Common myeloid progenitor, CD34-positive (primary cell): ENCODE measurements around the gene APBA2.

ENCODE experiments used
- CTCF ChIA-PET: fragments of 350-600 bp; sonication (Branson Sonifier 250); formaldehyde crosslinking; loops from one replicate; lab custom pipeline; 2021; ENCODE audit warnings: antibody characterized with exemption; lab: Charles Lee
- POLR2A ChIA-PET: fragments of 350-600 bp; sonication (Branson Sonifier 250); formaldehyde crosslinking; loops from one replicate; lab custom pipeline; 2021; ENCODE audit warnings: antibody characterized with exemption; lab: Charles Lee
- DNase-seq, 3 donors: peaks; one replicate each; pipeline versions ENCODE4 v3.0.0 to v3.0.0-alpha.2; 2013
- H3K27ac ChIP-seq, 2 experiments: 1 replicate in 1 of 2; 2 replicates in 1 of 2; pipeline ENCODE4 v1.7.0; 2013; ENCODE audit warnings: inconsistent platforms in 2 of 2, low read length in 2 of 2, mild to moderate bottlenecking in 2 of 2, low read depth in 1 of 2, moderate library complexity in 1 of 2; ENCODE audit not compliant: severe bottlenecking in 2 of 2, insufficient read depth in 1 of 2, poor library complexity in 1 of 2
- H3K27me3 ChIP-seq, 5 experiments: replicated peaks in 2 of 5; 1 replicate in 3 of 5; 2 replicates in 2 of 5; pipeline versions ENCODE4 v1.6.1 to v1.7.0; 2013; ENCODE audit warnings: low read length in 4 of 5, mild to moderate bottlenecking in 2 of 5, moderate library complexity in 2 of 5, inconsistent platforms in 1 of 5; ENCODE audit not compliant: insufficient read depth in 5 of 5, control insufficient read depth in 4 of 5
- H3K36me3 ChIP-seq, 4 experiments: 1 replicate in 2 of 4; 2 replicates in 2 of 4; pipeline versions ENCODE4 v1.6.1 to v1.7.0; 2013; ENCODE audit warnings: low read length in 3 of 4, control low read depth in 1 of 4, mild to moderate bottlenecking in 1 of 4; ENCODE audit not compliant: control insufficient read depth in 4 of 4, insufficient read depth in 4 of 4
- H3K4me1 ChIP-seq, 4 experiments: 1 replicate in 3 of 4; 2 replicates in 1 of 4; pipeline versions ENCODE4 v1.6.1 to v1.7.1; 2013; ENCODE audit warnings: low read length in 3 of 4, mild to moderate bottlenecking in 3 of 4, control low read depth in 1 of 4, inconsistent platforms in 1 of 4, moderate library complexity in 1 of 4; ENCODE audit not compliant: control insufficient read depth in 4 of 4, insufficient read depth in 4 of 4; ENCODE audit errors: control extremely low read depth in 1 of 4
- H3K4me3 ChIP-seq, 7 experiments: 1 replicate in 4 of 7; 2 replicates in 3 of 7; pipeline versions ENCODE4 v1.5.1 to v1.7.0; 2013; ENCODE audit warnings: mild to moderate bottlenecking in 7 of 7, low read length in 6 of 7, moderate library complexity in 6 of 7, inconsistent platforms in 2 of 7, low read depth in 2 of 7, control low read depth in 1 of 7; ENCODE audit not compliant: insufficient read depth in 4 of 7, control insufficient read depth in 1 of 7; ENCODE audit errors: extremely low read depth in 1 of 7
- H3K9me3 ChIP-seq, 5 experiments: 1 replicate in 4 of 5; 2 replicates in 1 of 5; pipeline versions ENCODE4 v1.6.1 to v1.7.1; 2013; ENCODE audit warnings: low read length in 4 of 5, mild to moderate bottlenecking in 2 of 5, inconsistent platforms in 1 of 5, low read depth in 1 of 5, moderate library complexity in 1 of 5; ENCODE audit not compliant: control insufficient read depth in 4 of 5, insufficient read depth in 2 of 5; ENCODE audit errors: control extremely low read depth in 1 of 5
- WGBS: methylation state at CpG from one replicate; pipeline ENCODE4 v1.1.5; 2013; ENCODE audit not compliant: insufficient coverage; 5-methylcytosine and 5-hydroxymethylcytosine counted together

APBA2 gene

DNA sequence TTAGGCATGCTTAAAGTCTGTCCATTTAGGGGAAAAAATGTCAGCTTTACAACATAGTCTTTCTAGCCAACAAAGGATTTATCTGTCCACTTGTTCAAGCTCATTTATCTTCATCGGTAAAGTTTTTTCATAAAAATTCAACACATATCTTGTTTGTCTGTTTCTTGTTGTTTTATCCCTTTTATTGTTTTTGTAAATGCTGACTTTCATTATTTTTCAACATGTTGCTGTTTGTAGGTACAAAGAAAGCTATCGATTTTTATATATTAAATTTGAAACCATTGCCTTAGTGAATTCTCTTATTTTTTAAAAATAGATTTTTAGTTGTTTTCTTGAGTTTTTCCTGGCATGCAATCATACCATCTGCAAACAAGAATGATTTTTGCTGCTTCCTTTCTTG lies 198.1 kb downstream of the APBA2 start:
- ChIA-PET CTCF (interaction anchor here (1.4 kb wide), 1 partner anchor 10 kb away, joined by 3 read pairs; no protein-coding TSS in a partner anchor), POLR2A (no interaction called here)
- Histone ChIP-seq H3K27ac (no peak overlapping the region), H3K27me3 (no peaks in the 10 kb centered on the region), H3K4me3 (no peak overlapping the region), H3K36me3 (no peaks in the 10 kb centered on the region), H3K9me3 (peaks cover 0 to 2% (median 0%) of the 10 kb centered on the region in 5 experiments), H3K4me1 (no peaks in the 10 kb centered on the region)
- no peak for DNase-seq
- no CpG with 5 or more reads among the region's 2 CpGs for WGBS

DNA sequence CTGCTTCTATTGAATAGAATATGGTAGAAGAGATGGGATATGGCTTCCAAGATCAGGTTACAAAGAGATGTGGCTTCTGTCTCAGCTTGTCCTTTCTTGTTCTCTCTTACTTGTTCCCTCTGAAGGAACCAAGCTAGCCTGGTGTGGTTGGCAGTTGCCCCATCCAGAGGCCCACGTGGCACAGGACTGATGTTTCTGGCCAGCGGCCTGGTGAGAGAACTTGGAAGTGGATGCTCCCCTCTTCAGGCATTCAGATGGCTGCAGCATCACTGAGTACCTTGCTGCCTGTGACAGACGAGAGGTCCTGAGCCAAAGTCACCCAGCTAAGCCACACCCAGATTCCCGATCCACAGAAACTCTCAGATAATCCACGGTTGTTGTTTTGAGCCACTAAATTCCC lies 200.2 kb downstream of the APBA2 start:
- POLR2A ChIA-PET = no interaction called here
- CTCF ChIA-PET = no interaction called here

GRCh38 chr15:29086891-29087290 lies 201.1 kb downstream of the APBA2 start:
- Histone ChIP-seq H3K9me3 (peaks cover 0 to 2% (median 0%) of the 10 kb centered on the region in 5 experiments), H3K4me1 (peaks cover 0 to 9% (median 5%) of the 10 kb centered on the region in 4 experiments), H3K4me3 (no peak overlapping the region), H3K27ac (no peak overlapping the region), H3K27me3 (no peaks in the 10 kb centered on the region), H3K36me3 (no peaks in the 10 kb centered on the region)
- DNase-seq = no peak
- CTCF ChIA-PET = interaction anchor here (1.5 kb wide), 1 partner anchor 18 kb away, joined by 5 read pairs; no protein-coding TSS in a partner anchor
- POLR2A ChIA-PET = no interaction called here
- WGBS = no CpG with 5 or more reads among the region's 2 CpGs

More for the DNA sequence above, 200.2 kb downstream of the APBA2 start:
- H3K9me3 ChIP-seq = peaks cover 0 to 2% (median 0%) of the 10 kb centered on the region in 5 experiments
- H3K27ac ChIP-seq = no peak overlapping the region
- no peaks in the 10 kb centered on the region for H3K36me3 ChIP-seq
- H3K4me3 ChIP-seq = no peak overlapping the region
- DNase-seq = no peak
- 90% methylated on average over 5 of the region's 5 CpGs for WGBS
- no peaks in the 10 kb centered on the region for H3K27me3 ChIP-seq
- peaks cover 0 to 9% (median 5%) of the 10 kb centered on the region in 4 experiments for H3K4me1 ChIP-seq

GRCh38 chr15:29087521-29088285 lies 201.9 kb downstream of the APBA2 start:
- 88% methylated on average over 16 of the region's 16 CpGs for WGBS
- Histone ChIP-seq H3K27ac (no peak overlapping the region), H3K9me3 (peaks cover 0 to 2% (median 0%) of the 10 kb centered on the region in 5 experiments), H3K27me3 (no peaks in the 10 kb centered on the region), H3K36me3 (no peaks in the 10 kb centered on the region), H3K4me1 (peaks cover 0 to 9% (median 5%) of the 10 kb centered on the region in 4 experiments), H3K4me3 (no peak overlapping the region)
- no peak for DNase-seq
- ChIA-PET CTCF (interaction anchor here (1.0 to 5.3 kb wide), 4 partner anchors 7 to 17 kb away, joined by 3 to 34 read pairs (median 6); no protein-coding TSS in a partner anchor), POLR2A (no interaction called here)

GRCh38 chr15:29088666-29089065 lies 202.9 kb downstream of the APBA2 start:
- ChIA-PET CTCF (interaction anchor here (1.3 to 5.3 kb wide), 4 partner anchors 8 to 14 kb away, joined by 4 to 34 read pairs (median 8); no protein-coding TSS in a partner anchor), POLR2A (no interaction called here)
- Histone ChIP-seq H3K27ac (no peak overlapping the region), H3K36me3 (no peaks in the 10 kb centered on the region), H3K4me1 (peaks cover 0 to 9% (median 5%) of the 10 kb centered on the region in 4 experiments), H3K4me3 (no peak overlapping the region), H3K27me3 (no peaks in the 10 kb centered on the region), H3K9me3 (peaks cover 0 to 2% (median 0%) of the 10 kb centered on the region in 5 experiments)
- WGBS = 98% methylated on average over 5 of the region's 5 CpGs
- no peak for DNase-seq

DNA sequence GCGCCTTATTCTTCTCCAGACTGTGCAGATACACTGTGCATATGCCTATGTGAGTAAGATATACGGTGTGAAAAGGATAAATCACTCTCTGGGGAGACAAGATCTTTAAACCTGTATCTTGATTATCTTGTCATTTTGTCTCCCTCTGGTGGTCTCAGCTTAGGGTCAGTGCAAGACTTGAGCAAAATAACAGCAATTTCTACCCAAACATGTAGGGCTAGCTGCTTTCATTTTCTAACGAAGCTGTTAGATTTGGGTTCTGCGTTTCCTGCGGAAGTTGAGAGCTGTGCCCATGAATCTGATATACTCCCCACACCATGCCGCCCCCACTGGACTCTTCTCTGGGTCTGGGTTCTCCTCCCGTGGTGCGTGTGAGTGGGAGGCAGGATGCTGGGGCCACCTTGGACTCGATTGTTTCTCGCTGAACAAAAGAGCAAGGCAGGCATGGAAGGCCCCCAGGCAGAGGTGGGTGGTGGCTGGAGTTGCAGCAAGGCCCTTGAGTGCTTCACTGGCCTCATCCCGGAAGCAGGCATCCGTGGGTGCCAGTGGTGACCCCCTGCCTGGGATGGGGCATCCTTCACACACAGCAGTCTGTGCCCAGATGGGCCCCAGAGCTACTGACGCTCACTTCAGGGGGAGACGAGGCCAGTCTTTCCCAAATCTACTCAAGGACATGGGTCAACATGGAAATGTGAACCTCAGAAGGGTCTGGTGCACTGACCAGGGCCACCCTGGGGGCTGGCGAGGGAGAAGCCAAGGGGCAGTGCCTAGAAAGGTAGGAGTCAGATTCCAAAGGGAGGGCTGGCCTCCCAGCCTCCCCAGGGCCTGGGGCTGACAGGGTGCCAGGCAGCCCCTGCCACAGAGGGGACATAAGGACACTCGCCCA lies 204.2 kb downstream of the APBA2 start:
- 83% methylated on average over 14 of the region's 16 CpGs for WGBS
- DNase-seq = peak; percentile 20 to 44 (median 35)
- H3K4me1 ChIP-seq = peaks cover 0 to 9% (median 5%) of the 10 kb centered on the region in 4 experiments
- H3K4me3 ChIP-seq = peak overlapping the region in 4 of 7 experiments; percentile 7 to 49 (median 35)
- H3K27ac ChIP-seq = no peak overlapping the region
- H3K27me3 ChIP-seq = no peaks in the 10 kb centered on the region
- ChIA-PET CTCF (interaction anchor here (0.5 to 5.3 kb wide), 9 partner anchors 7 to 1048 kb away, joined by 3 to 34 read pairs (median 3); no protein-coding TSS in a partner anchor), POLR2A (no interaction called here)
- H3K36me3 ChIP-seq = no peaks in the 10 kb centered on the region
- peaks cover 0 to under 1% (median 0%) of the 10 kb centered on the region in 5 experiments for H3K9me3 ChIP-seq
